NCI-H1048 (cell line): Measurements from ENCODE around the gene NAGK.
"Not testable (repeated sequence)": the region's sequence is repeated elsewhere in the genome, so short reads cannot be mapped to it uniquely, and the experiment has no call there.

Experiments
- DNase-seq: peaks from one replicate; lab custom pipeline; 2025; lab: John Stamatoyannopoulos, UW

NAGK gene

GRCh38 chr2:71068218-71069035 lies at the start of gene NAGK:
Gene NAGK (plus strand): TSS chr2:71068648. CDS start chr2:71068684, 36 bp downstream.
- peak; percentile 90 for DNase-seq

- not testable (repeated sequence) for DNase-seq
Observed at GRCh38 chr2:71019989-71020388, 48.5 kb upstream of the NAGK start.

- not testable (repeated sequence) for DNase-seq
Observed at GRCh38 chr2:71021394-71021793, 47.1 kb upstream of the NAGK start.

- DNase-seq = not testable (repeated sequence)
Observed at GRCh38 chr2:71023553-71024243, 44.8 kb upstream of the NAGK start.

- not testable (repeated sequence) for DNase-seq
Observed at GRCh38 chr2:71036296-71036695, 32.2 kb upstream of the NAGK start.

GRCh38 chr2:71042287-71042686 lies 26.2 kb upstream of the NAGK start:
- no peak for DNase-seq

GRCh38 chr2:71043531-71044407 lies 24.7 kb upstream of the NAGK start:
- DNase-seq = no peak

GRCh38 chr2:71045151-71045550 lies 23.3 kb upstream of the NAGK start:
- DNase-seq = no peak

GRCh38 chr2:71045865-71046548 lies 22.4 kb upstream of the NAGK start:
- no peak for DNase-seq

- no peak for DNase-seq
Observed at GRCh38 chr2:71048096-71048495, 20.4 kb upstream of the NAGK start.

GRCh38 chr2:71049704-71050360 lies 18.6 kb upstream of the NAGK start:
- not testable (repeated sequence) for DNase-seq

- not testable (repeated sequence) for DNase-seq
Observed at GRCh38 chr2:71055206-71055740, 13.2 kb upstream of the NAGK start.

GRCh38 chr2:71060211-71060610 lies 8.2 kb upstream of the NAGK start:
- no peak for DNase-seq

- DNase-seq = no peak
Observed at GRCh38 chr2:71060871-71061270, 7.6 kb upstream of the NAGK start.

GRCh38 chr2:71063216-71063615 lies 5.2 kb upstream of the NAGK start:
- no peak for DNase-seq

GRCh38 chr2:71064110-71064611 lies 4.3 kb upstream of the NAGK start:
- DNase-seq = no peak

- no peak for DNase-seq
Observed at GRCh38 chr2:71064754-71065621, 3.5 kb upstream of the NAGK start.

GRCh38 chr2:71066856-71067255 lies 1.6 kb upstream of the NAGK start:
- DNase-seq = no peak

GRCh38 chr2:71067567-71068217 lies 756 bp upstream of the NAGK start:
- DNase-seq = no peak
